ENCODE measurements around the gene PLD1. TPM values are rescaled to one million over a fixed set of nuclear protein-coding genes. Genes with fewer than 3 reads are reported as not detected.

The PLD1 gene
- polyA plus RNA-seq, 1 donor = 87.6 TPM

- H3K9me3 ChIP-seq (ENCODE audit: control insufficient read depth, low read depth, low read length) = no peaks in the 10 kb centered on the region
- H3K36me3 ChIP-seq (ENCODE audit: control insufficient read depth, insufficient read depth, low read length) = no peaks in the 10 kb centered on the region
- no peaks in the 10 kb centered on the region for H3K27me3 ChIP-seq (ENCODE audit: control insufficient read depth, insufficient read depth, low read length)
- no peak overlapping the region for H3K27ac ChIP-seq (ENCODE audit: low read length)
- no CpG with 5 or more reads among the region's 5 CpGs for WGBS (ENCODE audit: insufficient coverage, low lambda C conversion rate)
- DNase-seq = no peak
- H3K4me1 ChIP-seq (ENCODE audit: control insufficient read depth, insufficient read depth, low read length) = peaks cover 9% of the 10 kb centered on the region
- no peak overlapping the region for H3K4me3 ChIP-seq (ENCODE audit: low read length)
Measured at GRCh38 chr3:171828902-171829770, 18.9 kb upstream of the PLD1 start.

- Histone ChIP-seq H3K4me1 (ENCODE audit: control insufficient read depth, insufficient read depth, low read length) (peaks cover 10% of the 10 kb centered on the region), H3K27me3 (ENCODE audit: control insufficient read depth, insufficient read depth, low read length) (no peaks in the 10 kb centered on the region), H3K9me3 (ENCODE audit: control insufficient read depth, low read depth, low read length) (no peaks in the 10 kb centered on the region), H3K36me3 (ENCODE audit: control insufficient read depth, insufficient read depth, low read length) (no peaks in the 10 kb centered on the region), H3K27ac (ENCODE audit: low read length) (no peak overlapping the region), H3K4me3 (ENCODE audit: low read length) (no peak overlapping the region)
- DNase-seq = no peak
- 100% methylated on average over 3 of the region's 10 CpGs for whole genome bisulfite sequencing (ENCODE audit: insufficient coverage, low lambda C conversion rate)
Measured at GRCh38 chr3:171827836-171828458, 17.7 kb upstream of the PLD1 start.

- no CpG with 5 or more reads among the region's 3 CpGs for WGBS (ENCODE audit: insufficient coverage, low lambda C conversion rate)
- no peaks in the 10 kb centered on the region for H3K36me3 ChIP-seq (ENCODE audit: control insufficient read depth, insufficient read depth, low read length)
- no peaks in the 10 kb centered on the region for H3K9me3 ChIP-seq (ENCODE audit: control insufficient read depth, low read depth, low read length)
- H3K27me3 ChIP-seq (ENCODE audit: control insufficient read depth, insufficient read depth, low read length) = no peaks in the 10 kb centered on the region
- no peak overlapping the region for H3K4me3 ChIP-seq (ENCODE audit: low read length)
- peaks cover 12% of the 10 kb centered on the region for H3K4me1 ChIP-seq (ENCODE audit: control insufficient read depth, insufficient read depth, low read length)
- DNase-seq = no peak
- no peak overlapping the region for H3K27ac ChIP-seq (ENCODE audit: low read length)
Measured at GRCh38 chr3:171827385-171827784, 17.1 kb upstream of the PLD1 start.

GRCh38 chr3:171825222-171825828 lies 15.0 kb upstream of the PLD1 start:
- Histone ChIP-seq H3K27ac (ENCODE audit: low read length) (no peak overlapping the region), H3K9me3 (ENCODE audit: control insufficient read depth, low read depth, low read length) (no peaks in the 10 kb centered on the region), H3K36me3 (ENCODE audit: control insufficient read depth, insufficient read depth, low read length) (no peaks in the 10 kb centered on the region), H3K27me3 (ENCODE audit: control insufficient read depth, insufficient read depth, low read length) (no peaks in the 10 kb centered on the region), H3K4me1 (ENCODE audit: control insufficient read depth, insufficient read depth, low read length) (peaks cover 16% of the 10 kb centered on the region), H3K4me3 (ENCODE audit: low read length) (no peak overlapping the region)
- no peak for DNase-seq
- 100% methylated on average over 1 of the region's 5 CpGs for WGBS (ENCODE audit: insufficient coverage, low lambda C conversion rate)

GRCh38 chr3:171824824-171825221 lies 14.5 kb upstream of the PLD1 start:
- H3K36me3 ChIP-seq (ENCODE audit: control insufficient read depth, insufficient read depth, low read length) = no peaks in the 10 kb centered on the region
- WGBS (ENCODE audit: insufficient coverage, low lambda C conversion rate) = 100% methylated on average over 3 of the region's 7 CpGs
- no peak overlapping the region for H3K27ac ChIP-seq (ENCODE audit: low read length)
- H3K4me1 ChIP-seq (ENCODE audit: control insufficient read depth, insufficient read depth, low read length) = peaks cover 16% of the 10 kb centered on the region
- DNase-seq = no peak
- no peaks in the 10 kb centered on the region for H3K9me3 ChIP-seq (ENCODE audit: control insufficient read depth, low read depth, low read length)
- H3K27me3 ChIP-seq (ENCODE audit: control insufficient read depth, insufficient read depth, low read length) = no peaks in the 10 kb centered on the region
- H3K4me3 ChIP-seq (ENCODE audit: low read length) = no peak overlapping the region

- H3K27me3 ChIP-seq (ENCODE audit: control insufficient read depth, insufficient read depth, low read length) = no peaks in the 10 kb centered on the region
- H3K4me3 ChIP-seq (ENCODE audit: low read length) = no peak overlapping the region
- 85% methylated on average over 4 of the region's 6 CpGs for WGBS (ENCODE audit: insufficient coverage, low lambda C conversion rate)
- no peak for DNase-seq
- no peaks in the 10 kb centered on the region for H3K36me3 ChIP-seq (ENCODE audit: control insufficient read depth, insufficient read depth, low read length)
- no peak overlapping the region for H3K27ac ChIP-seq (ENCODE audit: low read length)
- H3K4me1 ChIP-seq (ENCODE audit: control insufficient read depth, insufficient read depth, low read length) = peaks cover 11% of the 10 kb centered on the region
- no peaks in the 10 kb centered on the region for H3K9me3 ChIP-seq (ENCODE audit: control insufficient read depth, low read depth, low read length)
Measured at GRCh38 chr3:171824116-171824515, 13.8 kb upstream of the PLD1 start.

GRCh38 chr3:171822431-171823106 lies 12.3 kb upstream of the PLD1 start:
- peaks cover 11% of the 10 kb centered on the region for H3K4me1 ChIP-seq (ENCODE audit: control insufficient read depth, insufficient read depth, low read length)
- H3K4me3 ChIP-seq (ENCODE audit: low read length) = no peak overlapping the region
- peak in 1 of 2 donors; percentile 44 for DNase-seq
- H3K9me3 ChIP-seq (ENCODE audit: control insufficient read depth, low read depth, low read length) = no peaks in the 10 kb centered on the region
- no peaks in the 10 kb centered on the region for H3K27me3 ChIP-seq (ENCODE audit: control insufficient read depth, insufficient read depth, low read length)
- no peaks in the 10 kb centered on the region for H3K36me3 ChIP-seq (ENCODE audit: control insufficient read depth, insufficient read depth, low read length)
- WGBS (ENCODE audit: insufficient coverage, low lambda C conversion rate) = 17% methylated on average over 2 of the region's 4 CpGs
- H3K27ac ChIP-seq (ENCODE audit: low read length) = no peak overlapping the region

GRCh38 chr3:171821778-171822358 lies 11.6 kb upstream of the PLD1 start:
- Histone ChIP-seq H3K9me3 (ENCODE audit: control insufficient read depth, low read depth, low read length) (no peaks in the 10 kb centered on the region), H3K36me3 (ENCODE audit: control insufficient read depth, insufficient read depth, low read length) (no peaks in the 10 kb centered on the region), H3K4me3 (ENCODE audit: low read length) (no peak overlapping the region), H3K27ac (ENCODE audit: low read length) (no peak overlapping the region), H3K4me1 (ENCODE audit: control insufficient read depth, insufficient read depth, low read length) (peaks cover 11% of the 10 kb centered on the region), H3K27me3 (ENCODE audit: control insufficient read depth, insufficient read depth, low read length) (no peaks in the 10 kb centered on the region)
- WGBS (ENCODE audit: insufficient coverage, low lambda C conversion rate) = no CpG with 5 or more reads among the region's 2 CpGs
- no peak for DNase-seq

- no peak for DNase-seq
- H3K36me3 ChIP-seq (ENCODE audit: control insufficient read depth, insufficient read depth, low read length) = no peaks in the 10 kb centered on the region
- H3K27me3 ChIP-seq (ENCODE audit: control insufficient read depth, insufficient read depth, low read length) = no peaks in the 10 kb centered on the region
- peaks cover 11% of the 10 kb centered on the region for H3K4me1 ChIP-seq (ENCODE audit: control insufficient read depth, insufficient read depth, low read length)
- no CpG with 5 or more reads among the region's 3 CpGs for WGBS (ENCODE audit: insufficient coverage, low lambda C conversion rate)
- H3K27ac ChIP-seq (ENCODE audit: low read length) = no peak overlapping the region
- H3K9me3 ChIP-seq (ENCODE audit: control insufficient read depth, low read depth, low read length) = no peaks in the 10 kb centered on the region
- no peak overlapping the region for H3K4me3 ChIP-seq (ENCODE audit: low read length)
Measured at GRCh38 chr3:171821044-171821443, 10.8 kb upstream of the PLD1 start.

All from large intestine (tissue), 3 donors.